ENCODE data around the gene CD1E. TPM values are rescaled to one million over a fixed set of nuclear protein-coding genes. Genes with fewer than 3 reads are reported as not detected.

Gene CD1E
- total and polyA plus RNA-seq, 2 donors (not counting 1 experiment from before 2014, with no cell fraction given): not detected

GRCh38 chr1:158357441-158357840 lies 3.7 kb downstream of the CD1E start:
- no peaks in the 10 kb centered on the region for H3K36me3 ChIP-seq (replicated peaks in 1 of 2; ENCODE audit: control extremely low read depth in 1 of 2, control insufficient read depth in 1 of 2, extremely low read depth in 1 of 2, insufficient read depth in 2 of 2, low read length in 1 of 2)
- no peaks in the 10 kb centered on the region for H3K79me2 ChIP-seq (ENCODE audit: control insufficient read depth, insufficient read depth, low read length)
- H3K4me3 Mint-ChIP-seq: no peak overlapping the region
- TF ChIP-seq EZH2 (IDR thresholded peaks at IDR 0.05; ENCODE audit: borderline replicate concordance, insufficient read depth, low read depth, low read length, poor library complexity, severe bottlenecking) (no peak), CTCF (IDR thresholded peaks at IDR 0.05) (no peak)
- H3K4me2 ChIP-seq (replicated peaks; ENCODE audit: low read depth, low read length, poor library complexity, severe bottlenecking): no peak overlapping the region
- intact Hi-C loops (cut with micrococcal nuclease): no loop called here
- DNase-seq (no peak), ATAC-seq (ENCODE audit: low read depth) (no peak)
- WGBS (ENCODE audit: insufficient coverage): no CpG with 5 or more reads among the region's 1 CpG
- H2AFZ ChIP-seq (ENCODE audit: insufficient read depth, low read depth, low read length, poor library complexity, severe bottlenecking): no peak overlapping the region
- ChIA-PET POLR2A (no interaction called here), CTCF (no interaction called here)
- H3K4me1 ChIP-seq (ENCODE audit: control insufficient read depth in 2 of 2, insufficient read depth in 2 of 2, low read length in 2 of 2): peaks cover 13 to 16% of the 10 kb centered on the region in 2 donors
- H3K27ac Mint-ChIP-seq: no peak overlapping the region
- no peaks in the 10 kb centered on the region for H3K9me3 Mint-ChIP-seq (ENCODE audit: insufficient read depth)
- H3K27me3 Mint-ChIP-seq: no peaks in the 10 kb centered on the region
- no peak overlapping the region for H3K9ac ChIP-seq (ENCODE audit: low read length)
- H3K27me3 ChIP-seq (replicated peaks in 1 of 4; ENCODE audit: control extremely low read depth in 1 of 4, control insufficient read depth in 3 of 4, insufficient read depth in 4 of 4, low read length in 3 of 4): peaks cover 0 to 3% (median 0%) of the 10 kb centered on the region in 4 experiments
- H3K9me3 ChIP-seq (ENCODE audit: control extremely low read depth in 1 of 3, control insufficient read depth in 2 of 3, insufficient read depth in 1 of 3, low read length in 2 of 3): no peaks in the 10 kb centered on the region
- no peak overlapping the region for H3K27ac ChIP-seq (ENCODE audit: low read length in 2 of 2)
- no peak overlapping the region for H3K4me3 ChIP-seq (ENCODE audit: control extremely low read depth in 1 of 5, extremely low read depth in 1 of 5, insufficient read depth in 1 of 5, low read depth in 2 of 5, low read length in 4 of 5)
- H3K4me1 Mint-ChIP-seq: peaks cover 20% of the 10 kb centered on the region
- no peaks in the 10 kb centered on the region for H4K20me1 ChIP-seq (ENCODE audit: control insufficient read depth, insufficient read depth, low read length, poor library complexity, severe bottlenecking)

- 86% methylated on average over 1 of the region's 1 CpG for WGBS (ENCODE audit: insufficient coverage)
- intact Hi-C loops (cut with micrococcal nuclease): no loop called here
- no peaks in the 10 kb centered on the region for H3K27me3 Mint-ChIP-seq
These were observed 8.8 kb downstream of the CD1E start for GRCh38 chr1:158362482-158362881.

More at GRCh38 chr1:158362482-158362881, 8.8 kb downstream of the CD1E start:
- TF ChIP-seq EZH2 (IDR thresholded peaks at IDR 0.05; ENCODE audit: borderline replicate concordance, insufficient read depth, low read depth, low read length, poor library complexity, severe bottlenecking): no peak
- TF ChIP-seq CTCF (IDR thresholded peaks at IDR 0.05): no peak
- POLR2A ChIA-PET: no interaction called here
- H3K27me3 ChIP-seq (replicated peaks in 1 of 4; ENCODE audit: control extremely low read depth in 1 of 4, control insufficient read depth in 3 of 4, insufficient read depth in 4 of 4, low read length in 3 of 4): peaks cover 0 to 2% (median 0%) of the 10 kb centered on the region in 4 experiments
- no peak overlapping the region for H3K4me2 ChIP-seq (replicated peaks; ENCODE audit: low read depth, low read length, poor library complexity, severe bottlenecking)
- no peak for ATAC-seq (ENCODE audit: low read depth)
- CTCF ChIA-PET: no interaction called here
- Mint-ChIP-seq H3K4me3 (no peak overlapping the region), H3K9me3 (ENCODE audit: insufficient read depth) (peaks cover 5% of the 10 kb centered on the region), H3K4me1 (no peaks in the 10 kb centered on the region), H3K27ac (no peak overlapping the region)
- DNase-seq: no peak
- H3K79me2 ChIP-seq (ENCODE audit: control insufficient read depth, insufficient read depth, low read length): no peaks in the 10 kb centered on the region
- H2AFZ ChIP-seq (ENCODE audit: insufficient read depth, low read depth, low read length, poor library complexity, severe bottlenecking): no peak overlapping the region
- no peaks in the 10 kb centered on the region for H4K20me1 ChIP-seq (ENCODE audit: control insufficient read depth, insufficient read depth, low read length, poor library complexity, severe bottlenecking)
- H3K27ac ChIP-seq (ENCODE audit: low read length in 2 of 2): no peak overlapping the region
- H3K4me3 ChIP-seq (ENCODE audit: control extremely low read depth in 1 of 5, extremely low read depth in 1 of 5, insufficient read depth in 1 of 5, low read depth in 2 of 5, low read length in 4 of 5): no peak overlapping the region
- H3K9ac ChIP-seq (ENCODE audit: low read length): no peak overlapping the region
- no peaks in the 10 kb centered on the region for H3K4me1 ChIP-seq (ENCODE audit: control insufficient read depth in 2 of 2, insufficient read depth in 2 of 2, low read length in 2 of 2)
- H3K36me3 ChIP-seq (replicated peaks in 1 of 2; ENCODE audit: control extremely low read depth in 1 of 2, control insufficient read depth in 1 of 2, extremely low read depth in 1 of 2, insufficient read depth in 2 of 2, low read length in 1 of 2): no peaks in the 10 kb centered on the region
- H3K9me3 ChIP-seq (ENCODE audit: control extremely low read depth in 1 of 3, control insufficient read depth in 2 of 3, insufficient read depth in 1 of 3, low read length in 2 of 3): peaks cover 0 to 3% (median 0%) of the 10 kb centered on the region in 3 donors
